SU-DHL-6 (cell line): ENCODE results near the gene FNIP2.

Source experiments
- H2AFZ ChIP-seq: fragments of 200-600 bp; sonication (generic); 2 replicates; pipeline ENCODE4 v1.6.1; 2014; ENCODE audit warnings: low read depth, mild to moderate bottlenecking, moderate library complexity, mixed read lengths, antibody characterized with exemption, low read length; ENCODE audit not compliant: severe bottlenecking
- H3F3A ChIP-seq: fragments of 200-600 bp; shearing (Covaris generic); 2 replicates; pipeline ENCODE4 v1.6.0; 2016; ENCODE audit warnings: antibody characterized with exemption, mild to moderate bottlenecking; ENCODE audit not compliant: insufficient read depth
- H3K27ac ChIP-seq: fragments of 200-600 bp; sonication (generic); 2 replicates; pipeline ENCODE4 v1.5.1; 2016; ENCODE audit warnings: low read depth, mild to moderate bottlenecking, low read length, moderate library complexity, mixed read lengths
- H3K27me3 ChIP-seq: fragments of 200-600 bp; sonication (generic), shearing (Covaris generic); 2 replicates; pipeline ENCODE4 v1.6.0; 2014; ENCODE audit warnings: mild to moderate bottlenecking, low read length
- H3K36me3 ChIP-seq: fragments of 200-600 bp; sonication (generic); 2 replicates; pipeline ENCODE4 v1.6.1; 2014; ENCODE audit warnings: mild to moderate bottlenecking, low read length, mixed read lengths
- H3K4me2 ChIP-seq: fragments of 300-600, 200-600 bp; shearing (Covaris generic), sonication (generic); 2 replicates; pipeline ENCODE4 v1.6.0; 2014; ENCODE audit warnings: low read length, low read depth, mild to moderate bottlenecking; ENCODE audit not compliant: poor library complexity, severe bottlenecking
- H3K4me3 ChIP-seq: fragments of 200-600 bp; sonication (generic); 2 replicates; pipeline ENCODE4 v1.5.1; 2014; ENCODE audit warnings: antibody characterized with exemption, low read length, mild to moderate bottlenecking, mixed read lengths; ENCODE audit not compliant: insufficient read depth, poor library complexity, severe bottlenecking
- H3K79me2 ChIP-seq: fragments of 200-600 bp; sonication (generic); 2 replicates; pipeline ENCODE4 v1.6.1; 2014; ENCODE audit warnings: mild to moderate bottlenecking, low read length, moderate library complexity; ENCODE audit not compliant: insufficient read depth
- H3K9ac ChIP-seq: fragments of 200-600 bp; sonication (generic); 2 replicates; pipeline ENCODE4 v1.7.0; 2014; ENCODE audit warnings: mild to moderate bottlenecking, low read length
- H3K9me2 ChIP-seq: fragments of 200-600 bp; sonication (generic); replicated peaks from 2 replicates; pipeline ENCODE4 v1.6.1; 2014; ENCODE audit warnings: low read length; ENCODE audit not compliant: insufficient read depth
- H3K9me3 ChIP-seq: fragments of 200-600 bp; sonication (generic); 2 replicates; pipeline ENCODE4 v1.6.1; 2014; ENCODE audit warnings: low read length, mixed read lengths; ENCODE audit not compliant: insufficient read depth
- H4K20me1 ChIP-seq: fragments of 200-600 bp; sonication (generic); 2 replicates; pipeline ENCODE4 v1.6.1; 2014; ENCODE audit warnings: low read depth, mild to moderate bottlenecking, antibody characterized with exemption, low read length, moderate library complexity, mixed read lengths
- EZH2phosphoT487 ChIP-seq: fragments of 200-600 bp; sonication (generic), shearing (Covaris generic); conservative IDR thresholded peaks from 2 replicates; pipeline ENCODE4 v1.6.1; 2018; ENCODE audit warnings: mild to moderate bottlenecking, antibody characterized with exemption, low read length, moderate library complexity, mixed read lengths
- TF ChIP-seq, protein P1 (sequence below): fragments of 200-600 bp; sonication (generic); IDR thresholded peaks from one replicate; pipeline ENCODE4 v1.5.1; 2017; ENCODE audit warnings: antibody characterized with exemption, mild to moderate bottlenecking, low read length, moderate library complexity; ENCODE audit not compliant: insufficient read depth, poor library complexity, severe bottlenecking

FNIP2 gene

DNA sequence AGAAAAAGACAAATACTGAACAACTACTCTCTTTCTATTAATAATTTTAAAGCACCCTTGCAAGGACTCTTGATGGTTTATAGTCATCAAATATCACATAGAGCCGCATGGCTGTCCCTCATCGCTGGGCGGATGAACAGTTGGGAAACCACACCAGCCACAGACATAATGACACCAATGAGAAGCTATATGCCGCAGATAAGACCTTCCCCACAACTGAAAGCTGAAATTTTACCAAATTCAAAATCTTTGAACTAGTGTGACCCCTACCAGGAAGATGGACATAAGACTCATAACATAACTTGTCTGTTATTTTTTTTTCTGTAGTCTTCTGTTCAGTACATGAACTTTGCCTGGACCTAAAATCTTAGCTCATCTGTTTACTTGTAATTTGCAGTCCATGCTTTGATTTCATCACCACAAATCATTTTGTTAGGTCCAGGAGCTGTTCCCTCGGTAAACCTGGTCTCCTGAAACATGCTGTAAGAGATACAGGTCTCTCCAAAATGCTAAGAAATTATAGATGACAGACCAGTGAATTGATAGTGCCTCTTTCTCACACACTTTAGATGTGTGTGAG lies 176.8 kb downstream of the FNIP2 start:
- no peak overlapping the region for H2AFZ ChIP-seq
- no peak overlapping the region for H3K9ac ChIP-seq
- no peak overlapping the region for H3K4me3 ChIP-seq
- H3F3A ChIP-seq, result no peaks in the 10 kb centered on the region
- no peaks in the 10 kb centered on the region for H3K9me3 ChIP-seq
- TF ChIP-seq, protein P1, sequence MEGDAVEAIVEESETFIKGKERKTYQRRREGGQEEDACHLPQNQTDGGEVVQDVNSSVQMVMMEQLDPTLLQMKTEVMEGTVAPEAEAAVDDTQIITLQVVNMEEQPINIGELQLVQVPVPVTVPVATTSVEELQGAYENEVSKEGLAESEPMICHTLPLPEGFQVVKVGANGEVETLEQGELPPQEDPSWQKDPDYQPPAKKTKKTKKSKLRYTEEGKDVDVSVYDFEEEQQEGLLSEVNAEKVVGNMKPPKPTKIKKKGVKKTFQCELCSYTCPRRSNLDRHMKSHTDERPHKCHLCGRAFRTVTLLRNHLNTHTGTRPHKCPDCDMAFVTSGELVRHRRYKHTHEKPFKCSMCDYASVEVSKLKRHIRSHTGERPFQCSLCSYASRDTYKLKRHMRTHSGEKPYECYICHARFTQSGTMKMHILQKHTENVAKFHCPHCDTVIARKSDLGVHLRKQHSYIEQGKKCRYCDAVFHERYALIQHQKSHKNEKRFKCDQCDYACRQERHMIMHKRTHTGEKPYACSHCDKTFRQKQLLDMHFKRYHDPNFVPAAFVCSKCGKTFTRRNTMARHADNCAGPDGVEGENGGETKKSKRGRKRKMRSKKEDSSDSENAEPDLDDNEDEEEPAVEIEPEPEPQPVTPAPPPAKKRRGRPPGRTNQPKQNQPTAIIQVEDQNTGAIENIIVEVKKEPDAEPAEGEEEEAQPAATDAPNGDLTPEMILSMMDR, result no peak
- TF ChIP-seq EZH2phosphoT487, result no peak
- no peaks in the 10 kb centered on the region for H4K20me1 ChIP-seq
- H3K36me3 ChIP-seq, result no peaks in the 10 kb centered on the region
- no peak overlapping the region for H3K27ac ChIP-seq
- H3K27me3 ChIP-seq, result no peaks in the 10 kb centered on the region
- H3K79me2 ChIP-seq, result no peaks in the 10 kb centered on the region
- no peak overlapping the region for H3K4me2 ChIP-seq
- no peaks in the 10 kb centered on the region for H3K9me2 ChIP-seq

DNA sequence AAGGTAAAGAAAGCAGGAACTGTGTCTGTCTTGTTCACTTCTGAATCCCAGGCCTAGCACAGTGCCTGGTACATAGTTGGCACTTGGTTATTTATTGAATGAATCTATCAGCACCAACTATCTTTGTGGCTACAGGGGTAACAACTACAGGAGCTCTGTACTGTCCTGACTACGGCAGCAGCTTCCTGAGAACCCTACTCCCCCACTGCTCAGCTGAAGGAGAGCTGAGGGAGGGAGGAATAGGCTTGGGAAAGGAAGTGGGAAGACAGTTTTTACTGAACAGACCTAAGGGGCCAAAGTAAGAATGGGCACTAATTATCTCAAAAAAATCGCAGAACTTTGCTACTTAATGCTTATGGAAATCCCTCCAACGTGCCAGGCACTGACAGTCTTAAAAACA lies 178.0 kb downstream of the FNIP2 start:
- Histone ChIP-seq H3K4me2 (no peak overlapping the region), H3K27ac (no peak overlapping the region), H3K9me2 (no peaks in the 10 kb centered on the region)

DNA sequence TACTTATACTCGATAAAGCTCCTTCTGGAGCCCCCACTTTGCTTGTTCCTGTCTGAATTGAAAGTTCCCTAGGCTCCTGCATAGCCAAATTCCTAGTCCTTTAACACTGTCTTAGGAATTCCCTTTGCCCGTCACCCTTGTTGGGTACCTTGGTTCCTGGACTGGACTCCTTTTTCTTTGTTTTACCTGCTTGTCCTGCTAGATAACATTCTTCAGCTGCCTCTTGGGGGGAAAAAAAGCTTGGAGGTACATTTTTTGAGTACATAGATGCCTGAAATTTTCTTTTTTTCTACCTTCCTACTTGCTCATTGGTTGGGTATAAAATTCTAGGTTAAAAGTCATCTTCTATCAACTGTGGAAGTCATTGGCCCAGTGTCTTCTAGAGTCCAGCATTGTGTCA lies 179.2 kb downstream of the FNIP2 start:
- no peaks in the 10 kb centered on the region for H3K27me3 ChIP-seq
- H3K36me3 ChIP-seq, result no peaks in the 10 kb centered on the region
- H3K9ac ChIP-seq, result no peak overlapping the region
- no peak overlapping the region for H2AFZ ChIP-seq
- no peaks in the 10 kb centered on the region for H3K9me2 ChIP-seq
- no peak for TF ChIP-seq EZH2phosphoT487
- TF ChIP-seq, protein P1, result no peak
- H4K20me1 ChIP-seq, result no peaks in the 10 kb centered on the region
- no peak overlapping the region for H3K4me2 ChIP-seq
- H3K9me3 ChIP-seq, result no peaks in the 10 kb centered on the region
- H3F3A ChIP-seq, result no peaks in the 10 kb centered on the region
- H3K27ac ChIP-seq, result no peak overlapping the region
- H3K79me2 ChIP-seq, result no peaks in the 10 kb centered on the region
- no peak overlapping the region for H3K4me3 ChIP-seq

More for the DNA sequence above, 178.0 kb downstream of the FNIP2 start:
- TF ChIP-seq, protein P1, result no peak
- TF ChIP-seq EZH2phosphoT487, result no peak
- Histone ChIP-seq H2AFZ (no peak overlapping the region), H3K79me2 (no peaks in the 10 kb centered on the region), H3K9ac (no peak overlapping the region), H3K9me3 (no peaks in the 10 kb centered on the region), H3K36me3 (no peaks in the 10 kb centered on the region), H4K20me1 (no peaks in the 10 kb centered on the region), H3K4me3 (no peak overlapping the region), H3F3A (no peaks in the 10 kb centered on the region), H3K27me3 (no peaks in the 10 kb centered on the region)
